OCI-LY1 (cell line): ENCODE data around the gene PTCD3.

Experiments
- H2AFZ ChIP-seq: fragments of 200-600 bp; sonication (generic), shearing (Covaris generic); 2 replicates; pipeline ENCODE4 v1.6.0; 2014; ENCODE audit warnings: antibody characterized with exemption, mild to moderate bottlenecking, low read length
- H3F3A ChIP-seq: fragments of 200-600 bp; sonication (generic), shearing (Covaris generic); 2 replicates; pipeline ENCODE4 v1.6.0; 2014; ENCODE audit warnings: mild to moderate bottlenecking, antibody characterized with exemption, low read length, moderate library complexity; ENCODE audit not compliant: insufficient read depth
- H3K27ac ChIP-seq: fragments of 200-600 bp; sonication (generic); 2 replicates; pipeline ENCODE4 v1.5.1; 2014; ENCODE audit warnings: low read length, mixed run types, mild to moderate bottlenecking, low read depth; ENCODE audit not compliant: poor library complexity, severe bottlenecking
- H3K27me3 ChIP-seq: fragments of 200-600 bp; sonication (generic); 2 replicates; pipeline ENCODE4 v1.6.0; 2014; ENCODE audit warnings: antibody characterized with exemption, mild to moderate bottlenecking, low read length, moderate library complexity; ENCODE audit not compliant: insufficient read depth
- H3K36me3 ChIP-seq: fragments of 200-600 bp; sonication (generic); 2 replicates; pipeline ENCODE4 v1.6.1; 2014; ENCODE audit warnings: mild to moderate bottlenecking, antibody characterized with exemption, low read length, moderate library complexity, mixed read lengths; ENCODE audit not compliant: insufficient read depth
- H3K4me1 ChIP-seq: fragments of 200-600 bp; sonication (generic); 2 replicates; pipeline ENCODE4 v1.5.1; 2014; ENCODE audit warnings: mild to moderate bottlenecking, low read length, moderate library complexity; ENCODE audit not compliant: insufficient read depth, severe bottlenecking
- H3K4me2 ChIP-seq: fragments of 200-600 bp; sonication (generic), shearing (Covaris generic); 2 replicates; pipeline ENCODE4 v1.6.1; 2014; ENCODE audit warnings: low read length
- H3K4me3 ChIP-seq: fragments of 200-600 bp; sonication (generic); 2 replicates; pipeline ENCODE4 v1.5.1; 2014; ENCODE audit warnings: low read length, low read depth, mild to moderate bottlenecking, mixed read lengths; ENCODE audit not compliant: poor library complexity, severe bottlenecking
- H3K79me2 ChIP-seq: fragments of 200-600 bp; shearing (Covaris generic); 2 replicates; pipeline ENCODE4 v1.6.1; 2016; ENCODE audit warnings: mixed run types, low read length, mixed read lengths; ENCODE audit not compliant: insufficient read depth
- H3K9ac ChIP-seq: fragments of 200-600 bp; sonication (generic), shearing (Covaris generic); 2 replicates; pipeline ENCODE4 v1.6.1; 2014; ENCODE audit warnings: mild to moderate bottlenecking, low read length, mixed read lengths
- H3K9me2 ChIP-seq: fragments of 200-600 bp; sonication (generic), shearing (Covaris generic); 2 replicates; pipeline ENCODE4 v1.6.1; 2014; ENCODE audit warnings: low read depth, mild to moderate bottlenecking, low read length, mixed read lengths
- H3K9me3 ChIP-seq: fragments of 200-600 bp; shearing (Covaris generic); 2 replicates; pipeline ENCODE4 v1.6.1; 2014; ENCODE audit warnings: low read length, mixed read lengths
- H4K20me1 ChIP-seq: fragments of 200-600 bp; sonication (generic), shearing (Covaris generic); 2 replicates; pipeline ENCODE4 v1.6.0; 2016; ENCODE audit warnings: mild to moderate bottlenecking, low read length; ENCODE audit not compliant: insufficient read depth
- EZH2 ChIP-seq: fragments of 200-600 bp; sonication (generic), shearing (Covaris generic); IDR thresholded peaks from 2 replicates; pipeline ENCODE4 v1.8.0; 2017; ENCODE audit warnings: borderline replicate concordance, mixed run types, mild to moderate bottlenecking, antibody characterized with exemption, low read length, moderate library complexity, mixed read lengths
- TF ChIP-seq, protein P1 (sequence below): fragments of 200-600 bp; sonication (generic), shearing (Covaris generic); IDR thresholded peaks from 2 replicates; pipeline ENCODE4 v1.5.1; 2017; ENCODE audit warnings: mild to moderate bottlenecking, antibody characterized with exemption, low read length, moderate library complexity, mixed read lengths

PTCD3 gene

DNA sequence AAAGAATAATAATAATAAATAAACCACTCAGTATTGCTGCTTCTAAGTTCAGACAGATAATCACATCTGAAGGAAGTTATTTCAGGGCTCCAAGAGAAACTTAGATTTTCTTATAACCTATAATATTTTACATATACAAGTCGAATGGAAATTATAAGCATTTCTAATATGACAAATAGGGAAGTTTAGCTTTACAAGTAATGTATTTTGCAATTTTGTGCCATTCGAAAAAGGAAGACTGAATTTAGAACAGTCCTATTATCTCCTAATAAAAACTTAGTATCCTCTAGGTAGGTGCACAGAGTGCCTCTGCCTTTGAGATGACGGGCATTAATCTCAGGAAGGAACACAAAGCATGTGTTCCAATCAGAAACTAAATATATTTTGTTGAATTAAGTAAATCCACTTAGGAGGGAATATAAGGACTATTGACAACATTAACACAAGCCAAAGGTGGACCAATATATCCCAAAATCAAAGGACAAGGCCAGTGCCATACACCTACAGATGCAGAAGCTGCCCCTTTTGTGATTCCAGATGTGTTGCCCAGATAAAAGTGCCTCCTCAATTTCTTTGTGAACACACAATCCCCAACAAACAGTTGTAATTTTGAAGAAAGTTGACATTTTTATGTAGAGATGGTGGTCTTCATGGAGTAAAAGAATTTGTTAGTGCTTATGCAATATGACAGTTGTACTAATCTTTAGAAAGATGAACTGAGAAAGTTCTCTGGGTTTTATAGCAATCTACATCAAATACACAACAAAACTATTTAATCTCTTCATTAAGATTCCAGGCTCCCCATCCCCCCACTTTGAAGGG, 36.6 kb downstream of the PTCD3 start:
- H3K4me3 ChIP-seq = no peak overlapping the region
- H3K9ac ChIP-seq = no peak overlapping the region
- TF ChIP-seq, protein P1, sequence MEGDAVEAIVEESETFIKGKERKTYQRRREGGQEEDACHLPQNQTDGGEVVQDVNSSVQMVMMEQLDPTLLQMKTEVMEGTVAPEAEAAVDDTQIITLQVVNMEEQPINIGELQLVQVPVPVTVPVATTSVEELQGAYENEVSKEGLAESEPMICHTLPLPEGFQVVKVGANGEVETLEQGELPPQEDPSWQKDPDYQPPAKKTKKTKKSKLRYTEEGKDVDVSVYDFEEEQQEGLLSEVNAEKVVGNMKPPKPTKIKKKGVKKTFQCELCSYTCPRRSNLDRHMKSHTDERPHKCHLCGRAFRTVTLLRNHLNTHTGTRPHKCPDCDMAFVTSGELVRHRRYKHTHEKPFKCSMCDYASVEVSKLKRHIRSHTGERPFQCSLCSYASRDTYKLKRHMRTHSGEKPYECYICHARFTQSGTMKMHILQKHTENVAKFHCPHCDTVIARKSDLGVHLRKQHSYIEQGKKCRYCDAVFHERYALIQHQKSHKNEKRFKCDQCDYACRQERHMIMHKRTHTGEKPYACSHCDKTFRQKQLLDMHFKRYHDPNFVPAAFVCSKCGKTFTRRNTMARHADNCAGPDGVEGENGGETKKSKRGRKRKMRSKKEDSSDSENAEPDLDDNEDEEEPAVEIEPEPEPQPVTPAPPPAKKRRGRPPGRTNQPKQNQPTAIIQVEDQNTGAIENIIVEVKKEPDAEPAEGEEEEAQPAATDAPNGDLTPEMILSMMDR = no peak
- TF ChIP-seq EZH2 = no peak
- H2AFZ ChIP-seq = no peak overlapping the region
- H3K79me2 ChIP-seq = no peaks in the 10 kb centered on the region
- no peaks in the 10 kb centered on the region for H3K4me1 ChIP-seq
- no peaks in the 10 kb centered on the region for H4K20me1 ChIP-seq
- H3K4me2 ChIP-seq = no peak overlapping the region
- no peaks in the 10 kb centered on the region for H3K27me3 ChIP-seq
- H3K9me3 ChIP-seq = no peaks in the 10 kb centered on the region
- no peak overlapping the region for H3K27ac ChIP-seq
- no peaks in the 10 kb centered on the region for H3K9me2 ChIP-seq
- H3K36me3 ChIP-seq = peaks cover 95% of the 10 kb centered on the region
- no peaks in the 10 kb centered on the region for H3F3A ChIP-seq

DNA sequence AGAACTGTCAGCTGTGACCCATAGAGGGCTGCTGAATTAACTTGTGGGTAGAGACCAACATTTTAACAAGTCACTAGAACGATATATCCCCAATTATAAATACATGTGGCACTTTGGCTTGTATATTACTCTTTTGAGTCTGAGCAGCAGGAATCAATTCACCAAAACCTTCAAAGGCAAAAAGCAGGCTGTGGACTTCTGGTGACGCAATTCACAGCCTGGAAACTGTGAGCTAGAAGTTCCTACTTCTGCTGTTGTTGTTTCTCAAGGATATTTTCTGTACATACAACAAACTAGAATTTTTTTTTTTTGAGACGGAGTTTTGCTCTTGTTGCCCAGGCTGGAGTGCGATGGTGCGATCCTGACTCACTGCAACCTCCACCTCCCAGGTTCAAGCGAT, 37.3 kb downstream of the PTCD3 start:
- no peaks in the 10 kb centered on the region for H3K9me2 ChIP-seq
- TF ChIP-seq EZH2 = no peak
- TF ChIP-seq, protein P1 = no peak
- H3K9me3 ChIP-seq = no peaks in the 10 kb centered on the region
- peaks cover 95% of the 10 kb centered on the region for H3K36me3 ChIP-seq
- no peak overlapping the region for H3K4me3 ChIP-seq
- H3K27ac ChIP-seq = no peak overlapping the region
- H3K79me2 ChIP-seq = no peaks in the 10 kb centered on the region
- no peak overlapping the region for H2AFZ ChIP-seq
- no peak overlapping the region for H3K4me2 ChIP-seq
- no peaks in the 10 kb centered on the region for H3K4me1 ChIP-seq
- no peaks in the 10 kb centered on the region for H4K20me1 ChIP-seq
- H3K9ac ChIP-seq = no peak overlapping the region
- no peaks in the 10 kb centered on the region for H3F3A ChIP-seq
- H3K27me3 ChIP-seq = no peaks in the 10 kb centered on the region

DNA sequence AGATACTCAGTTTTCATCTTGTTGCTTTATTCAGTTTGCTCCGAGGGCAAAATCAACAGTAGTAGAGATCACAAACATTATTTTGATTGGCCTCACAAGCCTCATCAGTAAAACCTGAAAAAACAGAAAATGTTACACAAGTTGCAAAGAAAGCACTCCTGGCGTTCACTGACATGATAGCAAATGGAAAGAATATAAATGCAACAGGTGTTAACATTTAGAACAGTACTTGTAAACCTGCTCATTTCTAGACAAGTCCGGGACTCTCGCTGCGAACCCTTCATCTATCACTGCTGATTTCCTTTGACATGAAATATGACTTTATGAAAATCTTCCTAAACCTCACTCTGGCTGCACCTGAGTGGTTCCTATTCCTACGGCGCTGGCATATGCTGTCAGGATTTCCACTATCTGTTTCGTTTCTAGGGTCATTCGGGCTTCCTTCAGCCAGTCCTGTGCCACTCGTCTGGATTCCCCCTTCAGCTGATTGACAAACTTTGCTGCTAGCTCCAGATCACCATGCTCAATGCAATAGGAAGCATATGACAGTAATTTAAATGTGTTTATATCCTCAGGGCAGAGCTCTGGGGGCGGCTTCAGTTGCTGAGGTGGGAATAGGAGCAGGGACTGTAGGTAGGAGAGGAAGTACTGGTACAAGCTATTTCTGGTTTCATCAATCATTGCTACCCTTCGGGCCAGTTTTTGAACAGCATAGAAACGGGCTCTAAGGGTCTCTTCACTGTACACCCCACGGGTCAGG, 38.1 kb downstream of the PTCD3 start:
- Histone ChIP-seq H3K79me2 (no peaks in the 10 kb centered on the region), H3K9ac (no peak overlapping the region), H3F3A (no peaks in the 10 kb centered on the region; the same call in 1 of the 2 replicates), H3K4me3 (no peak overlapping the region), H3K4me2 (no peak overlapping the region), H3K4me1 (no peaks in the 10 kb centered on the region), H3K9me2 (no peaks in the 10 kb centered on the region), H3K9me3 (no peaks in the 10 kb centered on the region), H2AFZ (no peak overlapping the region), H3K36me3 (peaks cover 95% of the 10 kb centered on the region), H3K27ac (no peak overlapping the region), H4K20me1 (no peaks in the 10 kb centered on the region), H3K27me3 (no peaks in the 10 kb centered on the region)
- TF ChIP-seq EZH2 = no peak
- TF ChIP-seq, protein P1 = no peak
